ENCODE results near the gene GALT. TPM values are rescaled to one million over a fixed set of nuclear protein-coding genes. Genes with fewer than 3 reads are reported as not detected.

Gene GALT
- total RNA-seq, 2 experiments from 2014 or later, result 62.5 to 90.9 TPM

DNA sequence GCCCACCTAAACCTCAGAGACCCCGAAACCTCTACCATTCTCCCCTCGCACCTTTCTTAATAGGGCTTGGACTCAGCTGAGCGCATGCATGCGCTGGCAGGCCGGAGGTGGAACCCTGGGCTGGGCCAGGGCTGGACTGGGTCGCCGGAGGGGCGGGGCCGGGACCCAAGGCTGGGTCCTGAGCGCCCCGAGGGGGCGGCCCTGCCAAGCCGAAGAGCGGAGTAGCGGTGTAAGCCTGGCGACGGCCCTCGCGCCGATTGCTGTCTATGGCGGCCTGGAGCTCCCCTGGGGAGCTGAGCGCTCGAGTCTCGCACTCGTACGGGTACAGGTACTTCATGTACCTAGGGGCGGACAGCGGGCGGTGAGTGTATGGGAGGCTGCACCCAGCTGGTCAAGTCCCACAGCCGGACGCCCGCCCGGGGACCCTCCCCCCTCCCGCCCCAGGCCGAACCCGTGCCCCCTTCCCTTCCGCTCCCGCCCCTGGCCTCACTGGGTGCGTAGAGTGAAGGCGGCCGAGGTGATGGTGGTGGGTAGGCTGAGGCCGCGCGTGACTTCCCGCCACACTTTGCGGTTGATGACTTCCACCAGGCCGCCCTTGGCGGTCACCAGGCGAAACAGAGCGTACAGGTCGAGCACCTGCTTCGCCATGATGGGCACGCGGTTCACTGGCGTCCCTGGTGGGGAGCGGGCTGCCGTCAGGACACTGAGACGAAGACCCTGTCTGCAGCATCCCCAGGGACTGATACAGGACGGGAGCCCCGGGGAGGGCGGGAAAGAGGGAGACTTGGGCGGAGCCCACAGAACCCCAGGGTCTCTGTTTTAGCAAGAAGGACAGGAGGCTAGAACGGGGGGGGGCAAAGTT lies 22.9 kb upstream of the GALT start:
- H3K36me3 ChIP-seq (ENCODE audit: insufficient read depth, low read length), result no peaks in the 10 kb centered on the region
- no peaks in the 10 kb centered on the region for H3K9me2 ChIP-seq (ENCODE audit: insufficient read depth, low read length)
- ChIA-PET CTCF (ENCODE audit: unreplicated experiment) (no interaction called here), POLR2A (no interaction called here)
- TF ChIP-seq CTCF (conservative IDR thresholded peaks at IDR 0.05; ENCODE audit: low read length) (no peak), EZH2phosphoT487 (IDR thresholded peaks at IDR 0.05; ENCODE audit: borderline replicate concordance, low read depth, low read length) (no peak)
- H3K79me2 ChIP-seq (ENCODE audit: insufficient read depth, low read depth, low read length), result no peaks in the 10 kb centered on the region
- no peak overlapping the region for H3K4me2 ChIP-seq (ENCODE audit: low read length)
- no peaks in the 10 kb centered on the region for H4K20me1 ChIP-seq (ENCODE audit: insufficient read depth, low read length)
- no peaks in the 10 kb centered on the region for H3K9me3 ChIP-seq (ENCODE audit: low read length)
- no peak for DNase-seq (ENCODE audit: low spot score)
- BruUV-seq (replicated peaks), result no TSS peak
- no peak overlapping the region for H3K27ac ChIP-seq (ENCODE audit: low read depth, low read length, poor library complexity, severe bottlenecking)
- no peak overlapping the region for H3K4me3 ChIP-seq (ENCODE audit: low read depth, low read length, poor library complexity, severe bottlenecking)
- H2AFZ ChIP-seq (ENCODE audit: low read length), result no peak overlapping the region
- peaks cover 15% of the 10 kb centered on the region for H3K4me1 ChIP-seq (ENCODE audit: insufficient read depth, low read length, poor library complexity, severe bottlenecking)
- intact Hi-C loops (cut with micrococcal nuclease; ENCODE audit: unreplicated experiment), result no loop called here

- Histone ChIP-seq H4K20me1 (ENCODE audit: insufficient read depth, low read length) (no peaks in the 10 kb centered on the region), H3K79me2 (ENCODE audit: insufficient read depth, low read depth, low read length) (no peaks in the 10 kb centered on the region), H3K4me1 (ENCODE audit: insufficient read depth, low read length, poor library complexity, severe bottlenecking) (peaks cover 8% of the 10 kb centered on the region), H3K36me3 (ENCODE audit: insufficient read depth, low read length) (no peaks in the 10 kb centered on the region), H2AFZ (ENCODE audit: low read length) (no peak overlapping the region), H3K9me2 (ENCODE audit: insufficient read depth, low read length) (no peaks in the 10 kb centered on the region), H3K27ac (ENCODE audit: low read depth, low read length, poor library complexity, severe bottlenecking) (no peak overlapping the region), H3K4me2 (ENCODE audit: low read length) (no peak overlapping the region), H3K9me3 (ENCODE audit: low read length) (no peaks in the 10 kb centered on the region), H3K4me3 (ENCODE audit: low read depth, low read length, poor library complexity, severe bottlenecking) (no peak overlapping the region)
- intact Hi-C loops (cut with micrococcal nuclease; ENCODE audit: unreplicated experiment), result no loop called here
- no peak for TF ChIP-seq EZH2phosphoT487 (IDR thresholded peaks at IDR 0.05; ENCODE audit: borderline replicate concordance, low read depth, low read length)
- no peak for TF ChIP-seq CTCF (conservative IDR thresholded peaks at IDR 0.05; ENCODE audit: low read length)
- no peak for DNase-seq (ENCODE audit: low spot score)
- ChIA-PET POLR2A (interaction anchor here (0.8 kb wide), 1 partner anchor 14 kb away, joined by 3 read pairs; no protein-coding TSS in a partner anchor), CTCF (ENCODE audit: unreplicated experiment) (no interaction called here)
- BruUV-seq (replicated peaks), result no TSS peak
Measured at GRCh38 chr9:34624475-34625185, 21.8 kb upstream of the GALT start.

DNA sequence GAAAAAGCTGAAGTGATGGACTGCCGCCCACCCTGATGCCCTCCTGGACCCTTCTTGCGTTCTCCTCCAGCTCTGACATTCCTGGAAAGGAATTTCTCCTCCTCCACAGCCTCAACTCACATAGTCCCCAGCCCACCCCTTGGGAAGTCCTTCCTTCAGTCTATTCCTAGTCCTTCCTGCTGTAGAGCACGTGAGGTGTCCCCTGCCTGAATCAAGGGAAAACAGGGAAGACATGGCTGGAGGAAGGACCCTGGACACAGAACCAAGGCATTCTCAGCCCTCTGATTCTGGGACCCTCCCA lies 21.3 kb upstream of the GALT start:
- H3K79me2 ChIP-seq (ENCODE audit: insufficient read depth, low read depth, low read length), result no peaks in the 10 kb centered on the region
- no peak overlapping the region for H3K4me2 ChIP-seq (ENCODE audit: low read length)
- no peak for DNase-seq (ENCODE audit: low spot score)
- H3K9me2 ChIP-seq (ENCODE audit: insufficient read depth, low read length), result no peaks in the 10 kb centered on the region
- peaks cover 6% of the 10 kb centered on the region for H3K4me1 ChIP-seq (ENCODE audit: insufficient read depth, low read length, poor library complexity, severe bottlenecking)
- no peak for TF ChIP-seq CTCF (conservative IDR thresholded peaks at IDR 0.05; ENCODE audit: low read length)
- no peak overlapping the region for H3K27ac ChIP-seq (ENCODE audit: low read depth, low read length, poor library complexity, severe bottlenecking)
- no peaks in the 10 kb centered on the region for H4K20me1 ChIP-seq (ENCODE audit: insufficient read depth, low read length)
- H3K9me3 ChIP-seq (ENCODE audit: low read length), result no peaks in the 10 kb centered on the region
- CTCF ChIA-PET (ENCODE audit: unreplicated experiment), result no interaction called here
- POLR2A ChIA-PET, result interaction anchor here (0.8 kb wide), 1 partner anchor 13 kb away, joined by 3 read pairs; no protein-coding TSS in a partner anchor
- H3K36me3 ChIP-seq (ENCODE audit: insufficient read depth, low read length), result no peaks in the 10 kb centered on the region
- H2AFZ ChIP-seq (ENCODE audit: low read length), result no peak overlapping the region
- no peak overlapping the region for H3K4me3 ChIP-seq (ENCODE audit: low read depth, low read length, poor library complexity, severe bottlenecking)
- intact Hi-C loops (cut with micrococcal nuclease; ENCODE audit: unreplicated experiment), result no loop called here
- BruUV-seq (replicated peaks), result no TSS peak
